A673 (cell line): ENCODE results near the gene LCK. TPM values are rescaled to one million over a fixed set of nuclear protein-coding genes. Genes with fewer than 3 reads are reported as not detected.
A peak's percentile ranks its signal among the peaks of the same experiment; 100 is the strongest.

Experiments used
- BruUV-seq: library from RNA; stranded (reverse); fragments of 400-500 nt; replicated peaks from 2 replicates; lab custom pipeline; 2021; lab: Mats Ljungman, UMichigan
- CTCF ChIA-PET: fragments of 300-600 bp; sonication (Branson Sonifier 250); formaldehyde crosslinking; loops from one replicate; lab custom pipeline; 2022; ENCODE audit warnings: antibody characterized with exemption; lab: Charles Lee
- POLR2A ChIA-PET: fragments of 300-600 bp; sonication (Branson Sonifier 250); formaldehyde crosslinking; loops from one replicate; lab custom pipeline; 2022; ENCODE audit warnings: antibody characterized with exemption; ENCODE audit not compliant: low non-redundant PET; lab: Charles Lee
- DNase-seq: peaks from one replicate; pipeline ENCODE4 v3.0.0-alpha.2; 2015; ENCODE audit warnings: low spot score
- H3K27ac ChIP-seq: fragments of 200-600 bp; sonication (generic); 2 replicates; pipeline ENCODE4 v1.5.1; 2016; ENCODE audit warnings: mixed run types, low read depth, mild to moderate bottlenecking, mixed read lengths, antibody characterized with exemption, low read length; ENCODE audit not compliant: poor library complexity, severe bottlenecking
- H3K27me3 ChIP-seq: fragments of 200-600 bp; sonication (generic); replicated peaks from 2 replicates; pipeline ENCODE4 v1.6.1; 2017; ENCODE audit warnings: mixed run types, low read depth, mild to moderate bottlenecking, mixed read lengths, antibody characterized with exemption, low read length; ENCODE audit not compliant: insufficient read depth, poor library complexity
- H3K36me3 ChIP-seq: fragments of 200-600 bp; sonication (generic); 2 replicates; pipeline ENCODE4 v1.6.1; 2016; ENCODE audit warnings: mixed run types, mild to moderate bottlenecking, mixed read lengths, antibody characterized with exemption, low read length; ENCODE audit not compliant: insufficient read depth, poor library complexity, severe bottlenecking
- H3K4me1 ChIP-seq: fragments of 200-600 bp; sonication (generic); 2 replicates; pipeline ENCODE4 v1.6.1; 2017; ENCODE audit warnings: mixed run types, mild to moderate bottlenecking, mixed read lengths, antibody characterized with exemption, low read length; ENCODE audit not compliant: insufficient read depth, poor library complexity, severe bottlenecking
- H3K4me3 ChIP-seq: fragments of 200-600 bp; sonication (generic); 2 replicates; pipeline ENCODE4 v1.5.1; 2016; ENCODE audit warnings: low read depth, mixed run types, mild to moderate bottlenecking, mixed read lengths, low read length; ENCODE audit not compliant: poor library complexity, severe bottlenecking
- H3K9me3 ChIP-seq: fragments of 200-600 bp; sonication (generic); 2 replicates; pipeline ENCODE4 v1.6.1; 2016; ENCODE audit warnings: mixed run types, low read depth, mild to moderate bottlenecking, mixed read lengths, antibody characterized with exemption, low read length; ENCODE audit not compliant: poor library complexity, severe bottlenecking
- EZH2 ChIP-seq: fragments of 200-600 bp; sonication (generic); IDR thresholded peaks from 2 replicates; pipeline ENCODE4 v1.6.1; 2017; ENCODE audit warnings: borderline replicate concordance, low read depth, mild to moderate bottlenecking, mixed read lengths, antibody characterized with exemption, low read length; ENCODE audit not compliant: poor library complexity, severe bottlenecking
- intact Hi-C: fragments of 100-400 bp; cut with micrococcal nuclease; formaldehyde crosslinking; loops from one replicate; pipeline ENCODE4 v1.10.0; 2022; ENCODE audit not compliant: unreplicated experiment
- total RNA-seq: library from RNA; stranded (reverse); gene quantifications from 2 replicates; pipeline ENCODE4 v1.2.3, GENCODE V29; 2021
- TF ChIP-seq, protein P1 (sequence below): fragments of 300-800, 200-600 bp; sonication (generic); conservative IDR thresholded peaks from 2 replicates; pipeline ENCODE4 v1.5.1; 2017; ENCODE audit warnings: low read depth, mild to moderate bottlenecking, antibody characterized with exemption, low read length, moderate library complexity, mixed read lengths

LCK gene
- total RNA-seq, 1 experiment from 2014 or later: not detected

DNA sequence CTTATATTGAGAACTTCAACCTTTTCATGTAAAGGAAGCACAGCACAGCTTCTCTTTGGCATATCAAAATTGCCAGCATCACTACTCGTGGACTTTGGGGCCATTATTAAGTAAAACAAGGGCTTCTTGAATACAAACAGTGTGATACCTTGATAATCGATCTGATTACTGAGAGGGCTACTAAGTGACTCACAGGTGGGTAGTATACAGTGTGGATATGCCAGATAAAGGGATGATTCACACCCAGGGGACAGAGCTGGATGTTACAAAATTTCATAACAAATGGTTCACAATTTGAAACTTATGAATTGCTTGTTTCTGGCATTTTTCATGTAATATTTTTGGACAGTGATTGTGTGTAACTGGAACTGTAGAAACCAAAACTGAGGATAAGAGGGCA lies 56.3 kb downstream of the LCK start:
- Histone ChIP-seq H3K27me3 (no peaks in the 10 kb centered on the region), H3K4me1 (peaks cover 7% of the 10 kb centered on the region), H3K36me3 (peaks cover 45% of the 10 kb centered on the region), H3K27ac (no peak overlapping the region), H3K9me3 (peaks cover 7% of the 10 kb centered on the region), H3K4me3 (no peak overlapping the region)
- no TSS peak for BruUV-seq
- intact Hi-C loops: no loop called here
- DNase-seq: no peak
- ChIA-PET POLR2A (no interaction called here), CTCF (no interaction called here)
- no peak for TF ChIP-seq EZH2
- TF ChIP-seq, protein P1, sequence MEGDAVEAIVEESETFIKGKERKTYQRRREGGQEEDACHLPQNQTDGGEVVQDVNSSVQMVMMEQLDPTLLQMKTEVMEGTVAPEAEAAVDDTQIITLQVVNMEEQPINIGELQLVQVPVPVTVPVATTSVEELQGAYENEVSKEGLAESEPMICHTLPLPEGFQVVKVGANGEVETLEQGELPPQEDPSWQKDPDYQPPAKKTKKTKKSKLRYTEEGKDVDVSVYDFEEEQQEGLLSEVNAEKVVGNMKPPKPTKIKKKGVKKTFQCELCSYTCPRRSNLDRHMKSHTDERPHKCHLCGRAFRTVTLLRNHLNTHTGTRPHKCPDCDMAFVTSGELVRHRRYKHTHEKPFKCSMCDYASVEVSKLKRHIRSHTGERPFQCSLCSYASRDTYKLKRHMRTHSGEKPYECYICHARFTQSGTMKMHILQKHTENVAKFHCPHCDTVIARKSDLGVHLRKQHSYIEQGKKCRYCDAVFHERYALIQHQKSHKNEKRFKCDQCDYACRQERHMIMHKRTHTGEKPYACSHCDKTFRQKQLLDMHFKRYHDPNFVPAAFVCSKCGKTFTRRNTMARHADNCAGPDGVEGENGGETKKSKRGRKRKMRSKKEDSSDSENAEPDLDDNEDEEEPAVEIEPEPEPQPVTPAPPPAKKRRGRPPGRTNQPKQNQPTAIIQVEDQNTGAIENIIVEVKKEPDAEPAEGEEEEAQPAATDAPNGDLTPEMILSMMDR: no peak

DNA sequence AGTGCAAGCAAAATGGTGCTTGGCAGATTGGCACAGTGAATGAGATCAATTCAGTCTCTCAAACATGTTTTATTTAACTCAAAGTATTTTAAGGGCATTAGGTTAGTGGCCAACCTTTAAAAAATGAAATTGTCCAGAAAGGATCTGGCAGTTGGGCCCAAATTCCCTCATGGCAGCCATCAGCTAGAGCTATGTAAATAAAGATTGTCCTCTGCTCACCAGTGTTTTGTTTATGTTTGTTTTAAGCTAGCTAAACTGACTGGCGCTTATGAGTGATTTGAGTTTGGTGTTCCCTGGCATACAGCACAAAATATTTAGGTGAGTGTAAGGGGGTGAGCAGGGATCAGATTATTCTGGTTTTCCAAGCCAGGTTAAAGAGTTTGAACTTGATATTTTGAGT lies 58.9 kb downstream of the LCK start:
- Histone ChIP-seq H3K27ac (no peak overlapping the region), H3K4me3 (no peak overlapping the region), H3K9me3 (peaks cover 6% of the 10 kb centered on the region), H3K36me3 (peaks cover 18% of the 10 kb centered on the region), H3K27me3 (no peaks in the 10 kb centered on the region), H3K4me1 (peaks cover 7% of the 10 kb centered on the region)
- intact Hi-C loops: no loop called here
- DNase-seq: no peak
- TF ChIP-seq, protein P1: no peak
- no peak for TF ChIP-seq EZH2
- ChIA-PET CTCF (no interaction called here), POLR2A (no interaction called here)
- no TSS peak for BruUV-seq

DNA sequence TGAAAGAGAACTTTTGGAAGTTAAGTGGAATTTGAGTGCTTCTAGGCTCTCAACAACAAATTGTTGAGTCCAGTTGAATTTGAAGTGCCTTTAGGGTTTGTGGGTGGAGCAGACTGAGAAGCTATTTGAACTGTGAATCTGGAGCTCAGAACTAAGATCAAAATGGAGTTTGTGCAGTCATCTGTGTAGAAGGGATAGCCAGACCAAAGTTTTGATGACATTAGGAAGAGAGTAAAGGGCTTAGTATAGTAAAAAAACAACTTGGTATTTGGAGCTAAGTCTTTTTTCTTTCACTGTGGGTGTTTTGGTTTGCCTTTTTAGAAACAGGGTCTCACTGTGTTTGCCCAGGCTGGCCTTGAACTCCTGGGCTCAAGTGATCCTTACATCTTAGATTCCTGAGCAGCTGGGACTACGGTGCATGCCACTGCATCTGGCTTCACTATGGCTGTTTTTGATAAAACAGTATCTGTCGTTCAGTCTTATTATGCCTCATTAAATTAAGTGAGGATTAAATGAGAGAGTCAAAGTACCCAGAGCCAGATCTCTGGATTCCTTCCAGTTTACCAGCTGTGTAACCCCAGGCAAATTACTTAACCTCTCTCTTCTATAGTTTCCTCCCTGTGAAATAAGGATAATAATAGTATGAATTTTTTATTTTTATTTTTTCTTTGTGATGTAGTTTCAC lies 60.8 kb downstream of the LCK start:
- BruUV-seq: no TSS peak

More for the DNA sequence above, 60.8 kb downstream of the LCK start:
- H3K36me3 ChIP-seq: peaks cover 3% of the 10 kb centered on the region
- TF ChIP-seq, protein P1: no peak
- TF ChIP-seq EZH2: no peak
- ChIA-PET CTCF (no interaction called here), POLR2A (no interaction called here)
- intact Hi-C loops: no loop called here
- H3K27me3 ChIP-seq: no peaks in the 10 kb centered on the region
- peak; percentile 62 for DNase-seq
- H3K4me3 ChIP-seq: no peak overlapping the region
- H3K4me1 ChIP-seq: peaks cover 7% of the 10 kb centered on the region
- no peak overlapping the region for H3K27ac ChIP-seq
- H3K9me3 ChIP-seq: no peaks in the 10 kb centered on the region
